Endothelial cell of umbilical vein (primary cell): ENCODE data around the gene MDN1. TPM values are rescaled to one million over a fixed set of nuclear protein-coding genes. Genes with fewer than 3 reads are reported as not detected.

Experiments
- BruUV-seq: library from RNA; stranded (reverse); fragments of 400-500 nt; replicated peaks from 2 replicates; lab custom pipeline; 2021; lab: Mats Ljungman, UMichigan
- CTCF ChIA-PET: fragments of 300-600, 350-600 bp; sonication (Branson Sonifier 250); formaldehyde crosslinking; loops from one replicate; lab custom pipeline; 2021; ENCODE audit warnings: antibody characterized with exemption, inconsistent platforms; lab: Charles Lee
- POLR2A ChIA-PET: fragments of 300-600, 350-600 bp; sonication (Branson Sonifier 250); formaldehyde crosslinking; loops from one replicate; lab custom pipeline; 2021; ENCODE audit warnings: antibody characterized with exemption, inconsistent platforms; lab: Charles Lee
- DNase-seq: peaks from one replicate; pipeline ENCODE4 v3.0.0-alpha.2; 2011; ENCODE audit warnings: low read depth, low spot score
- FAIRE-seq: peaks from 2 replicates; lab custom pipeline; 2011; peaks lifted over from hg19 to GRCh38; lab: Jason Lieb, UNC
- H2AFZ ChIP-seq: 2 replicates; pipeline ENCODE4 v1.6.0; 2012; ENCODE audit warnings: low read depth, low read length, control low read depth, inconsistent platforms
- H3K27ac ChIP-seq: 2 replicates; pipeline ENCODE4 v1.5.1; 2011; ENCODE audit warnings: low read depth, mild to moderate bottlenecking, control low read depth, low read length, moderate library complexity; ENCODE audit not compliant: insufficient read depth
- H3K27me3 ChIP-seq, 2 experiments: 2 replicates each; pipeline versions ENCODE4 v1.6.0 to v1.6.1; 2011; ENCODE audit warnings: low read length in 2 of 2, mixed read lengths in 1 of 2; ENCODE audit not compliant: control insufficient read depth in 2 of 2, insufficient read depth in 2 of 2
- H3K36me3 ChIP-seq, 2 experiments: 2 replicates in 1 of 2; 3 replicates in 1 of 2; pipeline ENCODE4 v1.5.1; 2011; ENCODE audit warnings: low read length in 2 of 2, mild to moderate bottlenecking in 1 of 2, moderate library complexity in 1 of 2; ENCODE audit not compliant: control insufficient read depth in 2 of 2, insufficient read depth in 2 of 2; ENCODE audit errors: extremely low read depth in 1 of 2
- H3K4me1 ChIP-seq: 3 replicates; pipeline ENCODE4 v1.5.1; 2011; ENCODE audit warnings: mild to moderate bottlenecking, low read length; ENCODE audit not compliant: control insufficient read depth, insufficient read depth; ENCODE audit errors: extremely low read depth
- H3K4me2 ChIP-seq: 2 replicates; pipeline ENCODE4 v1.6.1; 2011; ENCODE audit warnings: low read length, control low read depth, mixed read lengths; ENCODE audit not compliant: insufficient read depth
- H3K4me3 ChIP-seq, 3 experiments: fragments of 200-600 bp in 1 of 3; sonication (generic), shearing (Covaris generic) in 1 of 3; replicated peaks in 1 of 3; 2 replicates each; pipeline ENCODE4 v1.5.1; 2011 to 2016; ENCODE audit warnings: control low read depth in 3 of 3, low read length in 3 of 3, mild to moderate bottlenecking in 2 of 3, inconsistent platforms in 1 of 3, low read depth in 1 of 3, moderate library complexity in 1 of 3; ENCODE audit not compliant: insufficient read depth in 1 of 3
- H3K79me2 ChIP-seq: 2 replicates; pipeline ENCODE4 v1.6.0; 2012; ENCODE audit warnings: low read length, inconsistent platforms; ENCODE audit not compliant: control insufficient read depth, insufficient read depth
- H3K9ac ChIP-seq: replicated peaks from 2 replicates; pipeline ENCODE3; 2011; ENCODE audit warnings: low read length, control low read depth; ENCODE audit not compliant: insufficient read depth; ENCODE audit errors: extremely low read depth
- H3K9me1 ChIP-seq: replicated peaks from 3 replicates; pipeline ENCODE4 v1.6.0; 2011; ENCODE audit warnings: mild to moderate bottlenecking, low read length; ENCODE audit not compliant: control insufficient read depth, insufficient read depth; ENCODE audit errors: extremely low read depth
- H3K9me3 ChIP-seq: replicated peaks from 2 replicates; pipeline ENCODE4 v1.5.1; 2012; ENCODE audit warnings: low read length, inconsistent platforms; ENCODE audit not compliant: control insufficient read depth, insufficient read depth
- H4K20me1 ChIP-seq: replicated peaks from 2 replicates; pipeline ENCODE3; 2011; ENCODE audit warnings: mild to moderate bottlenecking, low read length; ENCODE audit not compliant: control insufficient read depth, insufficient read depth; ENCODE audit errors: extremely low read depth
- CTCF ChIP-seq, 2 donors: IDR thresholded peaks; 1 replicate in 1 of 2; 2 replicates in 1 of 2; pipeline ENCODE4 v1.5.1; 2011; ENCODE audit warnings: low read length in 2 of 2, mild to moderate bottlenecking in 2 of 2, moderate library complexity in 2 of 2, control low read depth in 1 of 2, inconsistent platforms in 1 of 2, low read depth in 1 of 2; ENCODE audit not compliant: insufficient read depth in 1 of 2; ENCODE audit errors: extremely low read depth in 1 of 2
- EZH2 ChIP-seq: IDR thresholded peaks from 2 replicates; pipeline ENCODE4 v1.6.1; 2012; ENCODE audit warnings: borderline replicate concordance, low read depth, mild to moderate bottlenecking, moderate library complexity, low read length, inconsistent platforms; ENCODE audit not compliant: severe bottlenecking
- FOS ChIP-seq: IDR thresholded peaks from 2 replicates; pipeline ENCODE4 v1.6.1; 2011; ENCODE audit warnings: mild to moderate bottlenecking, low read length, moderate library complexity, borderline replicate concordance; ENCODE audit not compliant: insufficient read depth
- GATA2 ChIP-seq: IDR thresholded peaks from 2 replicates; pipeline ENCODE4 v1.7.0; 2011; ENCODE audit warnings: low read depth, mild to moderate bottlenecking, moderate library complexity, mixed read lengths, low read length; ENCODE audit not compliant: insufficient read length, insufficient read depth
- JUN ChIP-seq: IDR thresholded peaks from 2 replicates; pipeline ENCODE4 v1.6.1; 2011; ENCODE audit warnings: borderline replicate concordance, low read depth; ENCODE audit not compliant: insufficient read length, insufficient read depth
- MAX ChIP-seq: IDR thresholded peaks from 2 replicates; pipeline ENCODE4 v1.6.1; 2011; ENCODE audit not compliant: insufficient read depth, insufficient read length
- MYC ChIP-seq: IDR thresholded peaks from one replicate; pipeline ENCODE4 v1.6.1; 2011; ENCODE audit warnings: mild to moderate bottlenecking, low read depth, low read length
- POLR2A ChIP-seq: IDR thresholded peaks from 2 replicates; pipeline ENCODE4 v1.6.1; 2012; ENCODE audit warnings: low read depth, mild to moderate bottlenecking, control low read depth, low read length
- POLR2AphosphoS5 ChIP-seq: IDR thresholded peaks from 2 replicates; pipeline ENCODE4 v1.6.1; 2012; ENCODE audit warnings: low read depth, mild to moderate bottlenecking, control low read depth, low read length, moderate library complexity; ENCODE audit not compliant: insufficient read depth
- dilution Hi-C: fragments of 300-500 bp; cut with MboI; formaldehyde crosslinking; loops from one replicate; pipeline ENCODE4 v1.15.0; 2019; ENCODE audit warnings: low sequenced_read_pairs; ENCODE audit not compliant: extremely low pct_ligation_motif_present
- intact Hi-C: fragments of 100-400 bp; cut with micrococcal nuclease; formaldehyde crosslinking; loops from one replicate; pipeline ENCODE4 v1.10.0; 2022
- polyA plus RNA-seq, 4 experiments: library from polyadenylated mRNA; depleted of rRNA in 3 of 4; stranded (reverse) in 3 of 4; unstranded in 1 of 4; fragments of >200 nt; gene quantifications; 2 replicates each; pipeline versions ENCODE4 v1.2.1 to v1.2.3, GENCODE V29; 2011 to 2012; ENCODE audit warnings: missing spikeins in 1 of 4
- total RNA-seq: library from RNA; stranded (reverse); gene quantifications from 2 replicates; pipeline ENCODE4 v1.2.3, GENCODE V29; 2021

The MDN1 gene
- total and polyA plus RNA-seq, 2 donors (not counting 3 experiments of a cell fraction or from before 2014, with no cell fraction given), result 9.2 to 39.6 TPM

GRCh38 chr6:89749918-89750317, 69.7 kb downstream of the MDN1 start:
- Histone ChIP-seq H3K9ac (no peak overlapping the region), H3K4me2 (no peak overlapping the region), H3K36me3 (peaks cover 8 to 11% of the 10 kb centered on the region in 2 experiments), H3K9me1 (no peaks in the 10 kb centered on the region), H3K27me3 (no peaks in the 10 kb centered on the region), H3K79me2 (no peaks in the 10 kb centered on the region), H3K9me3 (no peaks in the 10 kb centered on the region), H2AFZ (no peak overlapping the region), H3K4me1 (no peaks in the 10 kb centered on the region), H3K27ac (no peak overlapping the region), H4K20me1 (no peaks in the 10 kb centered on the region), H3K4me3 (no peak overlapping the region)
- BruUV-seq, result no TSS peak
- no peak for FAIRE-seq
- no peak for DNase-seq
- ChIA-PET CTCF (interaction anchor here (0.7 kb wide), 1 partner anchor 8 kb away, joined by 3 read pairs; no protein-coding TSS in a partner anchor), POLR2A (no interaction called here)
- intact Hi-C loops (no loop called here), dilution Hi-C loops (no loop called here)
- TF ChIP-seq MYC (no peak), JUN (no peak), POLR2A (no peak), FOS (no peak), EZH2 (no peak), CTCF (IDR thresholded peaks at IDR 0.05; ENCODE audit: extremely low read depth in 1 of 2, insufficient read depth in 1 of 2, low read depth in 1 of 2, low read length in 2 of 2) (no peak), GATA2 (no peak), POLR2AphosphoS5 (no peak), MAX (no peak)
